ENCODE data around the gene FAM3D.

Gene FAM3D

DNA sequence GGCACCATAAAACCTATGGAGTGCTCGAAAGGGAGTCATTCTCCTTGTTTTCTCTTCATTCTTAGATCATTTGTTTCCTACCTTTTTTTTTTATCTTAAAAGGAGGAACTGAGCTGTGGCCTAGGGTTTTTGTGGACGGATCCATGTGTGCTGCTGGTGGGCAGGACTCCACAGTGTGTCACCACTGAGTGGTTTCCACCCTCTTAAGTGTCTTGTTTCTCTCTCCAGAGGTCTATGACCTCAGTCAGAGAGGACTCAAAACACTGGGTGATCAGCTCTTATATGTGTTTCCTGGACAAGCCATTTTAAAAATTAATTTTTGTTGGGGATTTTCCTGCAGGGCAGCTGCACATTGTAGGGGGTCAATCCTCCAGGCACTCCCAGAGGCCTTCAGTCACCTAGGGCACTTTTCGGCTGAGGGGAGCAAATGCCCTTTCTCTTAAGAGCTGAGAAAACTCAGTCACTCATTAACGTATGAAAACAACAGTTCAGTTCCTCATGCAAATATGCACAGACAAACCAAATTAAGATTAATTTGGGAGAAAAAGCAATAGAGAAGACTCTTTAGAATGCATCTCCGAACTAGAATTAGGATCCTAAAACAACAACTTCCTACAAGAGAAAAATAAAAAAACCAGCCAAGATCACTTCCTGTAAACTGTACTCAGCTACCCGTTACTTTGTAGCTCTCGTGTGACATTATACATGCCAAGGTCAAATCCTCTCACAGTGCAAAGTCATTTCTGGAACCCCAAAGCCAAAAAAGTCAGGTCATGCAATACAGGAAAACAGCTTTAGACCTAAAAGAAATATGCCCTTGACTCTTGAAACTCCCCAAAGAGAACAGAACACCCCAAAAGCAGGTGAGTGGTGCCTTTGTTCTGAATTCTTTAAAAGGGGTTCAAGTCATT lies 27.6 kb upstream of the FAM3D start:
- H3K4me3 ChIP-seq (ENCODE audit: low read depth, low read length) = no peak overlapping the region
- TF ChIP-seq, protein P1, sequence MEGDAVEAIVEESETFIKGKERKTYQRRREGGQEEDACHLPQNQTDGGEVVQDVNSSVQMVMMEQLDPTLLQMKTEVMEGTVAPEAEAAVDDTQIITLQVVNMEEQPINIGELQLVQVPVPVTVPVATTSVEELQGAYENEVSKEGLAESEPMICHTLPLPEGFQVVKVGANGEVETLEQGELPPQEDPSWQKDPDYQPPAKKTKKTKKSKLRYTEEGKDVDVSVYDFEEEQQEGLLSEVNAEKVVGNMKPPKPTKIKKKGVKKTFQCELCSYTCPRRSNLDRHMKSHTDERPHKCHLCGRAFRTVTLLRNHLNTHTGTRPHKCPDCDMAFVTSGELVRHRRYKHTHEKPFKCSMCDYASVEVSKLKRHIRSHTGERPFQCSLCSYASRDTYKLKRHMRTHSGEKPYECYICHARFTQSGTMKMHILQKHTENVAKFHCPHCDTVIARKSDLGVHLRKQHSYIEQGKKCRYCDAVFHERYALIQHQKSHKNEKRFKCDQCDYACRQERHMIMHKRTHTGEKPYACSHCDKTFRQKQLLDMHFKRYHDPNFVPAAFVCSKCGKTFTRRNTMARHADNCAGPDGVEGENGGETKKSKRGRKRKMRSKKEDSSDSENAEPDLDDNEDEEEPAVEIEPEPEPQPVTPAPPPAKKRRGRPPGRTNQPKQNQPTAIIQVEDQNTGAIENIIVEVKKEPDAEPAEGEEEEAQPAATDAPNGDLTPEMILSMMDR (IDR thresholded peaks at IDR 0.05; ENCODE audit: low read depth, low read length, missing control alignments) = no peak
- DNase-seq (ENCODE audit: low read depth) = no peak

DNA sequence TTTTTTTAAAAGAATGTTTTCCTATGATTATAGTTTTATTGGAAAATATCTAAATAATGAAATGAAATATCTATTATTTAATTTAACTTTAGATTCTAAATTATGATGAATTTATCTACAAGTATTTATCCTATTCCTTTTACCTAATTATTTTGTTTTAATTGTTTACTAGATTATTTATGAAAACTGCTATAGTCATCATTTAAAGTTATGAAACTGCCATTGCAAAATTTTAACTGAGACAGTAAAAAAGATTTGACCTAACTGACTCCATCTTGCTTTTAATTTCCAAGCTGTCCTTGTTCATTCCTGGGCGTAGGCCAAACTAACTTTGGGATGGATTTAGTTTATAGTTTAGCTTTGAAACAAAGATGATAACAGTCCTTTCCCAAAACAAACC lies 25.9 kb upstream of the FAM3D start:
- TF ChIP-seq, protein P1 (IDR thresholded peaks at IDR 0.05; ENCODE audit: low read depth, low read length, missing control alignments) = no peak
- DNase-seq (ENCODE audit: low read depth) = no peak
- no peak overlapping the region for H3K4me3 ChIP-seq (ENCODE audit: low read depth, low read length)

DNA sequence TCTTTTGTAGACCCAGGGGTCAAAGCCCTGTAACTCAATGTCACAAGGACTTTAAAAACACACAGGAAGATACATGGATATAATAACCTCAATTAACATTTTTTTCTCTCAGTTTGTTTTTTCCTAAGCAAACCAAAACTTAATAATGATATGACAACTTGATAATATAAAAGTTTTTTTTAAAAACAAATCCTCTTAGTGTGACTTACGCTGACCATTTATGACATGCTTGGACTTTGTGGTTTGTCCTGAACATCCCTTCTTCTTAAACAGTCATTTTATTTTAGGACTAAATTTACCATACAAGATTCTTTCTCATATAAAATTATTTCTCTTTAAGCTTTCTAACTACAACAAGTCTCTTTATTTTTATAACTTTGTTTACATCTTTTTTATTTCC lies 25.4 kb upstream of the FAM3D start:
- TF ChIP-seq, protein P1 (IDR thresholded peaks at IDR 0.05; ENCODE audit: low read depth, low read length, missing control alignments) = no peak
- H3K4me3 ChIP-seq (ENCODE audit: low read depth, low read length) = no peak overlapping the region
- no peak for DNase-seq (ENCODE audit: low read depth)

DNA sequence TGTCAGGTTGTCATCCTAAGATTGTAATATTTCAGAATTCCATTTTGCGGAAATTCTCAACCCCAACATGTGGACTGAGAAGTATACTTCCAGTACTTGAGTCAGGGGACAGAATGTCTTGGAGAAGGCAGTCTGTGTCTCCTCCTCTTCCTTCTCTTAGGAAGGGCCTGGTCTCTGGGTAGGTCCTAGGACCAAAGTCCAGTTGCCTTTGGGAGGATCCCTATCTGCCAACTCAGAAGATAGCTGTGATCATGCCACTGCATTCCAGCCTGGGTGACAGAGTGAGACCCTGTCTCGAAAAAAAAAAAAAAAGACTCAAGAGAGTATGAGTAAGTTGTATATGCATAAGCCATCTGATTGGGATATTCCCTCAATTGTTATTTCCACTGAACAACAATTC lies 23.9 kb upstream of the FAM3D start:
- no peak for DNase-seq (ENCODE audit: low read depth)
- TF ChIP-seq, protein P1 (IDR thresholded peaks at IDR 0.05; ENCODE audit: low read depth, low read length, missing control alignments) = no peak
- H3K4me3 ChIP-seq (ENCODE audit: low read depth, low read length) = no peak overlapping the region

DNA sequence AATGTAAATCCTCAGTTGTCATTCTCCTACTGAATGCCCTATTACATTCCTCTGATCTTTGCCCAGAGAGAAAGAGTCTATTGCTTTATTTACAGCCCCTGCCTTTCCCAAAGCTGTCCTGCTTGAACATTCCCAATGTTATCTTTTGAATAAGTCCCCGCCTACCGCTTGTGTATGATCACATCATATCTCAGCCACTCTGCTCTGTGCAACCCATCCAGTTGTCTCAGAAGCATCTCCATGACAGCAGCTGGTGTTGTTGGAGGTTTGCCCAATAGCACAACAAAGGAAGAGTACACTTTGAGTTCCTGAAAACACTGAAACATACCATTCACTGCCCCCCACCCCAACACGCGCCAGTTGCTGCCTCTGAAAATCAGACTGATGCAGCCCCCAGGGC lies 22.0 kb upstream of the FAM3D start:
- TF ChIP-seq, protein P1 (IDR thresholded peaks at IDR 0.05; ENCODE audit: low read depth, low read length, missing control alignments) = no peak
- no peak overlapping the region for H3K4me3 ChIP-seq (ENCODE audit: low read depth, low read length)
- DNase-seq (ENCODE audit: low read depth) = no peak

DNA sequence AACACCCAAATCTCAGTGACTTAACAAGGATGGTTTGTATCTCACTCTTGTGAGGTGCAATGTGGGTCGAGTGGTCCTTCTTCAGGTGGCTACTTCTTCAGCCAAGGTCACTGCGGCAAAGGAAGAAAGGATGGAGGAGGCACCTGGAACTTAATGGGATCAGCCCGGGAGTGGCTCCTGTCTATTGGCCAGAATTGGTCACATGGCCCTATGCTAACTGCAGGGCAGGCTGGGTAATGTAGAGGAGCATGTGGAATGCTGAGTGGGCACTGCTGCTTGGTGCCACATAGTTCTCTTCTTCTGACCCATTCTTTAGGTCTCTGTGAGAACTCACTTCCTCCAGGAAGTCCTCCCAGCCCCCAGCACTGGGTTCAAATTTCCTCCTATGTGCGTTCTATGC lies 20.3 kb upstream of the FAM3D start:
- TF ChIP-seq, protein P1 (IDR thresholded peaks at IDR 0.05; ENCODE audit: low read depth, low read length, missing control alignments) = no peak
- DNase-seq (ENCODE audit: low read depth) = no peak
- H3K4me3 ChIP-seq (ENCODE audit: low read depth, low read length) = no peak overlapping the region

DNA sequence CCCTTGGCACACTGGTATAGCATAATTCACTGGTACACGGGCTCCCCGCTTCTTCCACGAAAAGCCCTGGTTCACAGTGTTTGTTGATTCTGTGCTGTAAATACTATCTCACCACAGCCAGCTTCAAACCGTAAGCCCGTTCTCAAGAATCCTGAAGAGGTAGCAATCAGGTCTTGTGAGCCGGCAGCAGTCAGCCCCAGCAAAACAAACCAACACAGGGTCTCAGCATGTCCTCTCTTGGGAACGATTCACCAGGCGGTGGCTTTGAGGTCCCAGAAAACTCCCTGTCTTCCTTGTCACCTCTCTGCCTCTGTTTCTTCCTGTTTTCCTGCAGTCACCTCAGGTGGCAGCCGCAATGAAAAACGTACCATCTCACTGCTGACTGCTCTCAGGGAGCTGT lies 19.1 kb upstream of the FAM3D start:
- TF ChIP-seq, protein P1 (IDR thresholded peaks at IDR 0.05; ENCODE audit: low read depth, low read length, missing control alignments) = no peak

More for the DNA sequence above, 19.1 kb upstream of the FAM3D start:
- H3K4me3 ChIP-seq (ENCODE audit: low read depth, low read length) = no peak overlapping the region
- no peak for DNase-seq (ENCODE audit: low read depth)

Data from GM12864 (cell line).